Esophagus squamous epithelium (tissue), 4 donors: ENCODE measurements around the gene MAP6.

Experiments
- CTCF ChIP-seq, 6 experiments: fragments of 450-650 bp in 4 of 6; fragments of 200-600 bp in 2 of 6; sonication (generic) in 2 of 6; IDR thresholded peaks; one replicate each; pipeline ENCODE4 v1.5.1; 2016 to 2019; ENCODE audit warnings: antibody characterized with exemption in 6 of 6, mild to moderate bottlenecking in 4 of 6, moderate library complexity in 4 of 6
- POLR2A ChIP-seq, 4 donors: fragments of 450-650 bp; IDR thresholded peaks; one replicate each; pipeline ENCODE4 v1.6.1; 2017; ENCODE audit warnings: antibody characterized with exemption in 4 of 4, mild to moderate bottlenecking in 4 of 4, moderate library complexity in 3 of 4

DNA sequence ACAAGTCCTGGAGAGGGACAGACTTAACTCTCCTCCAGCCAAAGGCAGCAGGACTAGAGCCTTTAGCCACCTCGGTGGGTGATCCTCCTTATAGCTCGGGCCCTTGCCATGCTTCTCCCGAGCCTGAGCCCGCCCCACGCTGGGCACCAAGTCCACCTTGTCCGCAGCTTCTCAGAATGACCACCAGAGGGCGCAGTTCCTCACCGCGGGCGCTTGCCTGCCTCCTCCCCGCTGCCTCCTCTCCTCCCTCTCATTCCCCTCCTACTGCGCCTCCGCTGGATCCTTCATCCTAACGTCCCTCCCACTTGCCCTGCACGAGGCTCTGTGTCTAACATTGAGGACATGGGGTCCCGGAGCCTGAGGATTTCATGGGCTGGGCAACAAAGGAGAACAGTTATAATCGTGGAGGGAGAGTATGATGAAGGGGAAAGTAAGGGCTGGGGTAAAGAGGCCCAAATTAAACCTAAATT is 37.5 kb upstream of the MAP6 start:
- peak; percentile 80 to 94 (median 85) for TF ChIP-seq CTCF (IDR thresholded peaks at IDR 0.05)
- no peak for TF ChIP-seq POLR2A (IDR thresholded peaks at IDR 0.05)
